HG03460 (cell line): ENCODE data around the gene TMEM242.
A peak's percentile ranks its signal among the peaks of the same experiment; 100 is the strongest.

Experiments
- ATAC-seq: cut with Tn5 transposase; IDR thresholded peaks from one replicate; pipeline ENCODE4 v1.9.1; 2021; ENCODE audit not compliant: unreplicated experiment

Gene TMEM242

GRCh38 chr6:157291356-157291755, 32.0 kb downstream of the TMEM242 start:
- no peak for ATAC-seq

GRCh38 chr6:157290797-157291196, 32.5 kb downstream of the TMEM242 start:
- ATAC-seq: no peak

DNA sequence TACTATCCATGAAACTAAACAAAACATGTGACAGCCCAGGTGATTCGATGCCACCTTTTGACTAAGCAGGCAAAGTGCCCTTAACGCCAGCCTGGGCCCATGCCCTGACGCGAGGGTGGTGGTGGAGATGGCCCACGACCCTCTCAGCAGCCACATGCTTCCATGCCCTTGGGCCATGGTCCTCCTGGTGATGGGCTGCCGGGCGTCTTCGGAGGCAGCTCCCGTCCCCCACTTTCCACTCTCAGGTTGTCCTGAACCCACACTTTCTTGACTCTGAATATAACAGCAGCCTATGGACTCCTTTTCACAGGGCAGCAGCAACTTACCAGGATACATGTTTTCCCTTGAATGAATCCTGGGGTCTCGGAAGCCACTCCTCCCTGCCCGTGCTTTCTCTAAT, 33.6 kb downstream of the TMEM242 start:
- no peak for ATAC-seq

DNA sequence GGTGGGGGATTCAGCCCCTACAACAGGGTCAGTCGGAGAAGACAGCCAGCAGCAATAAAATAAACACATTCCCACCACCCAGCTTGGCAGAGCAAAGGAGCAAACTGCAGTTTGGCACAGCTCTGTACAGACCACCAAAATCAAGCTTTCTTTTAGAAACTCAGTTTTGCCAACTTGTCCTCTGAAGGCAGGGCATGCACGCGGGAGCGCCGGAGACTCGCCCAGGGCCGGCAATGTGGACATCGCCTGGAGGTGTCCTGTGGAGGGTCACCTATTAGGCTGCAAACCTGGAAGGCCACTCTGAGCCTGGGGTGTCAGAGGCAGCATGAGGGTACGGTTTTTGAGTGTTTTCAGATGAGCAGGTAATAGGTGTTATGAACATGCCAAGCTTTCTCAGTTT, 34.7 kb downstream of the TMEM242 start:
- no peak for ATAC-seq

GRCh38 chr6:157287923-157288322, 35.4 kb downstream of the TMEM242 start:
- ATAC-seq: no peak

- ATAC-seq: no peak
Measured at GRCh38 chr6:157287247-157287850, 36.0 kb downstream of the TMEM242 start.

DNA sequence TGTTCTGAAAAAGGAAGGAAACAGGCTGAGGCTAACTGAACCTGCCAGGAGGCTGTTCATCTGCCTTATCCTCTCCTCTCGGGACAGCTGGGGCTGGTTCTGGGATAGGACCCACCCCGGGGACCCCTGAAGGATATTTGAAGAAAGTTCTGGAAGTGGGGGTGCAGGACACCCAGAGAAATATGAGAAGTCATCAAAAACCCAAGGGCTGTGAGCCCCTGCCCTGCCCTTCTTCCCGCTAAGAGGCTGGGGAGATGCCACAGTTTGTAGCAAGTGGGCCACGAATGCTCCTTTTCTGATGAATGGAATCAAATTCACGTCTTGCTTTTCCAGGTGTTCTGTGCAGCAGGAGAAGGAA, 37.9 kb downstream of the TMEM242 start:
- ATAC-seq: no peak

- no peak for ATAC-seq
Measured at GRCh38 chr6:157284738-157285421, 38.4 kb downstream of the TMEM242 start.

DNA sequence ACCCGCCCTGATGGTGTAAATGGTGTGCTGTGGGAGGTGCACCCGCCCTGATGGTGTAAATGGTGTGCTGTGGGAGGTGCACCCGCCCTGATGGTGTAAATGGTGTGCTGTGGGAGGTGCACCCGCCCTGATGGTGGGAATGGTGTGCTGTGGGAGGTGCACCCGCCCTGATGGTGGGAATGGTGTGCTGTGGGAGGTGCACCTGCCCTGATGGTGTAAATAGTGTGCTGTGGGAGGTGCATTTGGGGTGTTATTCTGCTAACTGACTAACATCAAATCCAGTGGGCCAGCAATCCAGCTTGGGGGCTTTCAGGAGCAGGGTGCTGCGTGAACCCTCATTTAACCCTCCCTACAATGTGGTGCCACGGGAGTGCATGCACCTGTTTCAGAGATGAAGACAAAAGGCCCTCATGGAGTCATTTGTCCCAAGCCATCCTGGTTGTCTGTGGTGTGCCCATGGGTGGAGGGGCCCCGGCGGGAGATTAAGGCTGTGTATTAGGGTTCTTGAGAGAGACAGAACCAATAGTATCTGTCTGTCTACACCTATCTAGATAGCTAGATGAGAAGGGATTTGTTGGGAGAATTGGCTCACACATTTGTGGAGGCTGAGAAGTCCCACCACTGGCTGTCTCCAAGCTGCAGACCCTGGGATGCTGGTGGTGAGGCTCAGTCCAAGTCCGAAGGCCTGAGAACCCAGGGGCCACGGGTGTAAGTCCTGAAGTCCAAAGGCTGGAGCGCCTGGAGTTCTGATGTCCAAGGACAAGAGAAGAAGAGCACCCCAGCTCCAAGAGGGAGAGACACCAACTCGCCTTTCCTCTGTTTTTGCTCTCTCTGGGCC, 39.2 kb downstream of the TMEM242 start:
- ATAC-seq: no peak

DNA sequence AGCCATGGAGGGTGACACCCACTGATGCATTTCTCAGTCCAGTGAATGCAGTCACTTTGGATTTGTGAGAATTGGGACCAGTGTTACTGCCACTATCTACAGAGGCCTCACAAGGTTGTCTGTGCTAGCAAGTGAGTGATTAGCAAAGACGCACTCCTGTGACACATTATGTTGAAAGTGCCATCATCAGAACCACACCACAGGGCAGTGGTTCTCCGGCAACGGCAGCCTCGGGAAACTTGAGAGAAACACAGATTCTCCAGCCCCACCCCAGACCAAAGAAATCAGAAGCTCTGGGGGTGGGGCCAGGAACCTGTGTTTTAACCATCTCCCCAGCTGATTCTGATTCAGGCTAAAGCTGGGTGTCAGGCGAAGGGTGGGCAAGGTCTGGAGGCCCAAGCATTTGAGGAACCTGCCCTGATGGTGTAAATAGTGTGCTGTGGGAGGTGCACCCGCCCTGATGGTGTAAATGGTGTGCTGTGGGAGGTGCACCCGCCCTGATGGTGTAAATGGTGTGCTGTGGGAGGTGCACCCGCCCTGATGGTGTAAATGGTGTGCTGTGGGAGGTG, 39.9 kb downstream of the TMEM242 start:
- ATAC-seq: no peak

- no peak for ATAC-seq
Measured at GRCh38 chr6:157282284-157282683, 41.0 kb downstream of the TMEM242 start.

DNA sequence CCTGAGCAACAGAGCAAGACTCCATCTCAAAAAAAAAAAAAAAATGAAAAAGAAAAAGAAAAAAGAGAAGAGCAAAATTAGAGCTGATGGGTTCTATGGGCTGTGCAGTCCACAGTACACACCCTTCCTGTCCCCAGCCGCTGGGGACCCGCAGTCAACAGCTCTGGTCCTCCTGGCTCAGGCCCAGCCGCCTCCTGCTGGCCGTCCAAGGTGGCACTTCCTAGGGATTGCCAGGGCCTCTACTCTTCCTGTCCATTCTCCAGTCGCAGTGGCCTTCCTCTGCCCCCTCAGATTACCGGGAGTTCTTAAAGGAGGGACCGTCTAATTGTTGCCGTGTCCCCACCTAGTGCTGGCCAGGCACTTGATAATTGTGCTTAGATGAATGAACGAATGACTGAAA, 41.7 kb downstream of the TMEM242 start:
- no peak for ATAC-seq

- ATAC-seq: no peak
Measured at GRCh38 chr6:157280947-157281346, 42.4 kb downstream of the TMEM242 start.

DNA sequence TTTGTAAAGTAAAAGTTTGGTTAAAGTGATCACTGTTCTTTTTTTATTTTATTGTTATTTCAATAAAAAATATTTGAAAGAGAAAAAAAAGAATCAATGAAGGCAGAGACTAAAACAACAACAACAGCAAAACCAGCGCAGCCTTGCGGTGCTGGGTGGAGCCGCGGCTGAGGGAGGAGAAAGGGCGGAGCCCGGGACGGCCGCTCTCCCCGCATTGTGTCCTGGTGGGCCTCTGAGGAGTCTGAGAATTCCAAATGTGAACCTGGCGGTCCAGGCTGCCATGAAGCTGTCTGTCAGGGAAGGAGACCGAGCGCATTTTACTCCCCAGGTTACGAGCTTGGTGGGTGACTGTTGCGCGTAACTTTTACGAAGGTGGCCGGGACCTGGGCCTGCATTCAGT, 43.2 kb downstream of the TMEM242 start:
- no peak for ATAC-seq

DNA sequence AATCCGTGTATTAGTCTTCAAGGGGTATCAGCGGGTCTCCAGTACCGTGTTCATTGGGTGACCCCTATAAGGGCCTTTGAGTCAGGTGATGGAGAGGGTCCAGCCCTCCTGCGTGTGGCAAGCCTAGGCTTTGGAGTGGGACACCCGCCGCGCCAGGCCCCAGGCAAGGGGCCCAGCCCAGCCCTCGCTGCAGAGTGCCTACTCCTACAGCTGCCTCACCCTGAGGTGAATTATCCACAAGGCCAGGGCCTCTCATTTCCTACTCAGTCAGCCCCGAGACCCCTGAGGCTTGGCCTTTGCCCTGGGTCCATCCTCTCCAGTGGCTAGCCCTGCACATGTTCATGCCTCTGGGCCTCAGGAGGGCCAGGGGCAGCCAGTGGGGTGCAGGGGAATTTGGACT, 45.1 kb downstream of the TMEM242 start:
- ATAC-seq: no peak

GRCh38 chr6:157276731-157277130, 46.6 kb downstream of the TMEM242 start:
- no peak for ATAC-seq

DNA sequence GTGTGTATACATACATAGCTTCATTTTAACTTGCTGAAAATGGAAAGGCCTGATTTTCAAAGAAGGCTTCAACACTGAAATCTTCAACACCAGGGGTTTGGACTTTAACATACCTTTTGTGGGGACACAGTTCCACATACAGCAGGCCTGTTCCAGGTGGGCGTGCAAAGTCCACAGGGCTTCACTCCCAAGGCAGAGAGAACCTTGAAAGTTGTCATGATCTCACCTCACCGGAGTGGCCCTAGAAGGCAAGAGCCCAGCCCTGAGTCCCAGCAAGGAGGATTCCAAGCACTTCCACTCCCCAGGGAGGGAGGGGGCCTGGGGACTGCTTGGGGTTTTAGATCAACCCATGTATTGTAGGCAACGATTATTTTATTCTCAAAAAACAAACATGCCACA, 47.2 kb downstream of the TMEM242 start:
- no peak for ATAC-seq

GRCh38 chr6:157274471-157275226, 48.7 kb downstream of the TMEM242 start:
- peak; percentile 85 for ATAC-seq

- peak; percentile 46 for ATAC-seq
Measured at GRCh38 chr6:157273756-157274470, 49.4 kb downstream of the TMEM242 start.
